ENCODE results near the gene YEATS2. TPM values are rescaled to one million over a fixed set of nuclear protein-coding genes. Genes with fewer than 3 reads are reported as not detected.

The YEATS2 gene
- polyA plus RNA-seq, 1 donor from 2014 or later = 46.2 TPM

DNA sequence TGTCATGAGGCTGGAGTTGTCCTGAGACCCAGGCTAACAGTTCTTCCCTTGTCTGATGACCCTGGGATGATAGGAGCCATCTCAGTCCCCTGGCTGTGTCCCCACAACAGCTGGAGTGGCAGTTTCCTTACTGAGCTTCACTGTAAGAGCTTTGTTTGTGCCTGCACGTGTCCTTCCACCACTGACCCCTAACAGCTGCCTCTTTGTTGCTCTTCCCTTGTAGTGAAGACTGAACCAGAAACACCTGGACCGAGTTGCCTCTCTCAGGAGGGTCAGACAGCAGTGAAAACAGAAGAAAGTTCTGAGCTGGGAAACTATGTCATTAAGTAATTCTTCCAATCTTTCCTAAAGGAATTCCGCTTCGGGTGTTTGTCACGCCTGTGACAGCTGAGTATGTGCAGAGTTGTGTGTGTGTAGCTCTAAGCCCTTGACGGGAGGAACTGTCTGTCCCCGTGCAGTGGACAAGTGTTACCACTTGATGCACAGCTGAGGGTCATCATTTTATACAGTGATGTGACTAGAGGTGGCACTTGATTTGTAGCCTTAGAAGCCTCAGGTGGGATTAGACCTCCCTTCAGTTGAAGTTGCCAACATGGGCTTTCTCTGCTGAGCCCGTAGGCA, 102.8 kb downstream of the YEATS2 start:
- Histone ChIP-seq H3K27ac (ENCODE audit: low read length) (no peak overlapping the region), H3K36me3 (ENCODE audit: insufficient read depth, low read length) (peaks cover 13% of the 10 kb centered on the region), H4K20me1 (ENCODE audit: insufficient read depth) (no peaks in the 10 kb centered on the region), H3K27me3 (ENCODE audit: insufficient read depth, low read depth, low read length) (no peaks in the 10 kb centered on the region), H3K4me2 (ENCODE audit: low read length) (no peak overlapping the region), H2AFZ (ENCODE audit: low read depth, low read length) (no peak overlapping the region), H3F3A (ENCODE audit: insufficient read depth, low read length, poor library complexity, severe bottlenecking) (no peaks in the 10 kb centered on the region), H3K9ac (ENCODE audit: low read length) (no peak overlapping the region), H3K79me2 (replicated peaks; ENCODE audit: insufficient read depth, low read length) (no peaks in the 10 kb centered on the region), H3K9me3 (ENCODE audit: low read length) (no peaks in the 10 kb centered on the region), H3K9me2 (ENCODE audit: insufficient read depth, low read length) (no peaks in the 10 kb centered on the region), H3K4me3 (ENCODE audit: low read length) (no peak overlapping the region)
- TF ChIP-seq EZH2 (IDR thresholded peaks at IDR 0.05; ENCODE audit: borderline replicate concordance, insufficient read depth, low read length, poor library complexity, severe bottlenecking) (no peak), MXI1 (conservative IDR thresholded peaks at IDR 0.05; ENCODE audit: poor library complexity, severe bottlenecking) (no peak), SMC3 (conservative IDR thresholded peaks at IDR 0.05; ENCODE audit: poor library complexity) (no peak), TAF1 (IDR thresholded peaks at IDR 0.05; ENCODE audit: low read depth) (no peak), RAD21 (conservative IDR thresholded peaks at IDR 0.05) (no peak), POLR2AphosphoS5 (IDR thresholded peaks at IDR 0.05) (no peak), EP300 (conservative IDR thresholded peaks at IDR 0.05; ENCODE audit: poor library complexity, severe bottlenecking) (no peak)
- TF ChIP-seq, protein P1, sequence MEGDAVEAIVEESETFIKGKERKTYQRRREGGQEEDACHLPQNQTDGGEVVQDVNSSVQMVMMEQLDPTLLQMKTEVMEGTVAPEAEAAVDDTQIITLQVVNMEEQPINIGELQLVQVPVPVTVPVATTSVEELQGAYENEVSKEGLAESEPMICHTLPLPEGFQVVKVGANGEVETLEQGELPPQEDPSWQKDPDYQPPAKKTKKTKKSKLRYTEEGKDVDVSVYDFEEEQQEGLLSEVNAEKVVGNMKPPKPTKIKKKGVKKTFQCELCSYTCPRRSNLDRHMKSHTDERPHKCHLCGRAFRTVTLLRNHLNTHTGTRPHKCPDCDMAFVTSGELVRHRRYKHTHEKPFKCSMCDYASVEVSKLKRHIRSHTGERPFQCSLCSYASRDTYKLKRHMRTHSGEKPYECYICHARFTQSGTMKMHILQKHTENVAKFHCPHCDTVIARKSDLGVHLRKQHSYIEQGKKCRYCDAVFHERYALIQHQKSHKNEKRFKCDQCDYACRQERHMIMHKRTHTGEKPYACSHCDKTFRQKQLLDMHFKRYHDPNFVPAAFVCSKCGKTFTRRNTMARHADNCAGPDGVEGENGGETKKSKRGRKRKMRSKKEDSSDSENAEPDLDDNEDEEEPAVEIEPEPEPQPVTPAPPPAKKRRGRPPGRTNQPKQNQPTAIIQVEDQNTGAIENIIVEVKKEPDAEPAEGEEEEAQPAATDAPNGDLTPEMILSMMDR (IDR thresholded peaks at IDR 0.05; ENCODE audit: poor library complexity, severe bottlenecking) = no peak
- TF ChIP-seq, protein P2, sequence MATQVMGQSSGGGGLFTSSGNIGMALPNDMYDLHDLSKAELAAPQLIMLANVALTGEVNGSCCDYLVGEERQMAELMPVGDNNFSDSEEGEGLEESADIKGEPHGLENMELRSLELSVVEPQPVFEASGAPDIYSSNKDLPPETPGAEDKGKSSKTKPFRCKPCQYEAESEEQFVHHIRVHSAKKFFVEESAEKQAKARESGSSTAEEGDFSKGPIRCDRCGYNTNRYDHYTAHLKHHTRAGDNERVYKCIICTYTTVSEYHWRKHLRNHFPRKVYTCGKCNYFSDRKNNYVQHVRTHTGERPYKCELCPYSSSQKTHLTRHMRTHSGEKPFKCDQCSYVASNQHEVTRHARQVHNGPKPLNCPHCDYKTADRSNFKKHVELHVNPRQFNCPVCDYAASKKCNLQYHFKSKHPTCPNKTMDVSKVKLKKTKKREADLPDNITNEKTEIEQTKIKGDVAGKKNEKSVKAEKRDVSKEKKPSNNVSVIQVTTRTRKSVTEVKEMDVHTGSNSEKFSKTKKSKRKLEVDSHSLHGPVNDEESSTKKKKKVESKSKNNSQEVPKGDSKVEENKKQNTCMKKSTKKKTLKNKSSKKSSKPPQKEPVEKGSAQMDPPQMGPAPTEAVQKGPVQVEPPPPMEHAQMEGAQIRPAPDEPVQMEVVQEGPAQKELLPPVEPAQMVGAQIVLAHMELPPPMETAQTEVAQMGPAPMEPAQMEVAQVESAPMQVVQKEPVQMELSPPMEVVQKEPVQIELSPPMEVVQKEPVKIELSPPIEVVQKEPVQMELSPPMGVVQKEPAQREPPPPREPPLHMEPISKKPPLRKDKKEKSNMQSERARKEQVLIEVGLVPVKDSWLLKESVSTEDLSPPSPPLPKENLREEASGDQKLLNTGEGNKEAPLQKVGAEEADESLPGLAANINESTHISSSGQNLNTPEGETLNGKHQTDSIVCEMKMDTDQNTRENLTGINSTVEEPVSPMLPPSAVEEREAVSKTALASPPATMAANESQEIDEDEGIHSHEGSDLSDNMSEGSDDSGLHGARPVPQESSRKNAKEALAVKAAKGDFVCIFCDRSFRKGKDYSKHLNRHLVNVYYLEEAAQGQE (IDR thresholded peaks at IDR 0.05; ENCODE audit: borderline replicate concordance) = no peak

DNA sequence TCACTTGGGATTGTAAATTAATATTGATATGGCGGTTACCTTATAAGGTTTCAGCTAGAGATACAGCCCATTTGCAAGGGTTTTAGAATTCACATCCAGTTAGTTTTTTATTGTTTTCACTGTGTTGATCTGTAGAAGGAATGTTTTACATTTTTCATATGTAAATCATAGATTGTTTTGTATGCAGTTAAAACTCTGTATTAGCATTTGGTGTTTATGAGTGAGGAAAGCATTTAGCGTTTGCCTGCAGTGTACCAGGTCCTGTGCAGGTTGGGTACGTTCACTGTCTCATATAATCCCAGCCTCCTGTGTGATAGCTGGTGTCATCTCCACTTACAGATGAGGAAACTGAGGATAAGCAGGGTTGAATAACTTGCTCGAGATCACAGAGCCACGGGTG, 104.0 kb downstream of the YEATS2 start:
- H3K9me2 ChIP-seq (ENCODE audit: insufficient read depth, low read length) = no peaks in the 10 kb centered on the region
- no peaks in the 10 kb centered on the region for H3K9me3 ChIP-seq (ENCODE audit: low read length)
- H4K20me1 ChIP-seq (ENCODE audit: insufficient read depth) = no peaks in the 10 kb centered on the region
- H3F3A ChIP-seq (ENCODE audit: insufficient read depth, low read length, poor library complexity, severe bottlenecking) = no peaks in the 10 kb centered on the region
- H3K27ac ChIP-seq (ENCODE audit: low read length) = no peak overlapping the region
- peaks cover 18% of the 10 kb centered on the region for H3K36me3 ChIP-seq (ENCODE audit: insufficient read depth, low read length)
- no peak overlapping the region for H2AFZ ChIP-seq (ENCODE audit: low read depth, low read length)
- no peaks in the 10 kb centered on the region for H3K79me2 ChIP-seq (replicated peaks; ENCODE audit: insufficient read depth, low read length)
- no peak overlapping the region for H3K9ac ChIP-seq (ENCODE audit: low read length)
- no peak overlapping the region for H3K4me2 ChIP-seq (ENCODE audit: low read length)
- H3K4me3 ChIP-seq (ENCODE audit: low read length) = no peak overlapping the region
- TF ChIP-seq MXI1 (conservative IDR thresholded peaks at IDR 0.05; ENCODE audit: poor library complexity, severe bottlenecking) (no peak), RAD21 (conservative IDR thresholded peaks at IDR 0.05) (no peak), EZH2 (IDR thresholded peaks at IDR 0.05; ENCODE audit: borderline replicate concordance, insufficient read depth, low read length, poor library complexity, severe bottlenecking) (no peak), SMC3 (conservative IDR thresholded peaks at IDR 0.05; ENCODE audit: poor library complexity) (no peak)
- TF ChIP-seq, protein P2 (IDR thresholded peaks at IDR 0.05; ENCODE audit: borderline replicate concordance) = no peak
- H3K27me3 ChIP-seq (ENCODE audit: insufficient read depth, low read depth, low read length) = no peaks in the 10 kb centered on the region
